Spinal cord (tissue), 10 donors: Measurements from ENCODE around the gene PGS1. TPM values are rescaled to one million over a fixed set of nuclear protein-coding genes. Genes with fewer than 3 reads are reported as not detected.
A peak's percentile ranks its signal among the peaks of the same experiment; 100 is the strongest.

Experiments
- DNase-seq, 6 donors: peaks; one replicate each; pipeline versions ENCODE4 v3.0.0 to v3.0.0-alpha.2; 2013 to 2015; ENCODE audit warnings: low spot score in 6 of 6, low read depth in 4 of 6
- H3K27ac ChIP-seq: one replicate; pipeline ENCODE4 v1.5.1; 2013; ENCODE audit warnings: low read depth, low read length, control low read depth
- H3K27me3 ChIP-seq: one replicate; pipeline ENCODE4 v1.6.1; 2013; ENCODE audit warnings: low read length; ENCODE audit not compliant: control insufficient read depth, insufficient read depth
- H3K36me3 ChIP-seq: one replicate; pipeline ENCODE4 v1.6.1; 2013; ENCODE audit warnings: low read length; ENCODE audit not compliant: control insufficient read depth, insufficient read depth
- H3K4me1 ChIP-seq: one replicate; pipeline ENCODE4 v1.6.1; 2013; ENCODE audit warnings: low read length; ENCODE audit not compliant: control insufficient read depth, insufficient read depth
- H3K4me3 ChIP-seq: one replicate; pipeline ENCODE4 v1.5.1; 2013; ENCODE audit warnings: low read depth, low read length, control low read depth
- H3K9me3 ChIP-seq: one replicate; pipeline ENCODE4 v1.6.1; 2013; ENCODE audit warnings: low read length; ENCODE audit not compliant: control insufficient read depth, insufficient read depth
- WGBS: methylation state at CpG from one replicate; pipeline ENCODE4 v1.1.5; 2013; ENCODE audit warnings: missing lambda C conversion rate; ENCODE audit not compliant: insufficient coverage; 5-methylcytosine and 5-hydroxymethylcytosine counted together
- polyA plus RNA-seq, 2 donors: library from polyadenylated mRNA; unstranded; fragments of 120-200 nt; gene quantifications; one replicate each; pipeline ENCODE4 v1.2.1, GENCODE V29; 2013; ENCODE audit not compliant: insufficient read length in 2 of 2
- total RNA-seq, 2 donors: library from RNA; depleted of rRNA in 1 of 2; stranded (reverse); fragments of 120-200 nt in 1 of 2; fragments of >200 nt in 1 of 2; gene quantifications; one replicate each; pipeline versions ENCODE4 v1.2.3 to v1.2.4, GENCODE V29; 2013 to 2014
- donor health status: healthy.

Gene PGS1
- total and polyA plus RNA-seq, 4 donors = 33.4 to 51.1 (median 40.7) TPM

GRCh38 chr17:78431692-78431958 is 53.2 kb downstream of the PGS1 start:
- Histone ChIP-seq H3K27me3 (no peaks in the 10 kb centered on the region), H3K4me3 (no peak overlapping the region), H3K9me3 (no peaks in the 10 kb centered on the region), H3K27ac (no peak overlapping the region), H3K36me3 (peaks cover 30% of the 10 kb centered on the region), H3K4me1 (peaks cover 32% of the 10 kb centered on the region)
- WGBS = 85% methylated on average over 11 of the region's 11 CpGs
- no peak for DNase-seq

DNA sequence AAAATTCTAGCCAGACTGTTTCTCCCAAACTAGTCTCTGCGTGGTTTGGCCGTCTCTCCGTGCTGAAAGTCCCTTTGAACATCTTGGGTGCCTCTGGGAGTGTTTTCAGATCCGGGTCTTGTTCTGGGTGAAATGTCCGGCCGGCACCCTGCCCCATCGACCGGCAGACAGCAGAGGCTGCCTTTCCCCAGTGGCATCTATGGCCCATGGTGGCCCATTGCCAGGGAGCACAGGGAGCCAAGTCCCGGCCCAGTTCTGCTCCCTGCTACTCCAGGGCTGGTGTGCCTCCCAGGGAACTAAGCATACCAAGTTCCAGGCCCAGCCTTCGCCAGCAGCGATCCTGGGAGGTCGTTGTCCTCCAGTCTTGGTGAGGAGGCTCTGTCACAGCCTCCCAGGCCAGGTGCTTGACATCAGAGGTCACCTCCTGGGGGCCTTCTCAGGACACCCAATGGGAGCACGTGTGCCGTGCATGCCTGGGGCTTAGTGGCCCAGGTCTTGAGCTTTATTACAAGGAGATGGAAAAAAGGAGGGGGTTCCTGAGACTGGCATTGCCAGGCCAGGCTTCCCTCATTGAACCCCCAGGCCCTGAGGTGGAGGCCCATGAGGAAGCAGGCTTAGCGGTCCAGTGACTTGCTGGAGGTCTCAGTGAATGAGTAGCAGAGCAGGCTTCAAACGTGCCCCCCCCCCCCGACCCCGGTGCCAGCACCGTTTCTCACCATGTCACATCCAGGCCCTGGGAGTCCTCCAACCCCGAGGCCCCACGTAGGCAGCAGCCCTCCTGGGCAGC is 54.0 kb downstream of the PGS1 start:
- H3K9me3 ChIP-seq = no peaks in the 10 kb centered on the region
- H3K4me1 ChIP-seq = peaks cover 32% of the 10 kb centered on the region
- 62% methylated on average over 14 of the region's 21 CpGs for WGBS
- no peaks in the 10 kb centered on the region for H3K27me3 ChIP-seq
- peak in 1 of 6 donors; percentile 47 for DNase-seq
- H3K27ac ChIP-seq = no peak overlapping the region
- H3K4me3 ChIP-seq = no peak overlapping the region
- peaks cover 22% of the 10 kb centered on the region for H3K36me3 ChIP-seq

GRCh38 chr17:78433013-78433727 is 54.7 kb downstream of the PGS1 start:
- peaks cover 29% of the 10 kb centered on the region for H3K4me1 ChIP-seq
- peaks cover 15% of the 10 kb centered on the region for H3K36me3 ChIP-seq
- no peaks in the 10 kb centered on the region for H3K27me3 ChIP-seq
- H3K9me3 ChIP-seq = no peaks in the 10 kb centered on the region
- H3K4me3 ChIP-seq = no peak overlapping the region
- DNase-seq = no peak
- H3K27ac ChIP-seq = no peak overlapping the region
- WGBS = 74% methylated on average over 19 of the region's 20 CpGs

GRCh38 chr17:78433780-78434335 is 55.4 kb downstream of the PGS1 start:
- peaks cover 11% of the 10 kb centered on the region for H3K36me3 ChIP-seq
- peaks cover 22% of the 10 kb centered on the region for H3K4me1 ChIP-seq
- no peak overlapping the region for H3K4me3 ChIP-seq
- no peak overlapping the region for H3K27ac ChIP-seq
- no peak for DNase-seq
- 96% methylated on average over 11 of the region's 13 CpGs for WGBS
- no peaks in the 10 kb centered on the region for H3K27me3 ChIP-seq
- no peaks in the 10 kb centered on the region for H3K9me3 ChIP-seq

- 49% methylated on average over 13 of the region's 18 CpGs for WGBS
- DNase-seq = no peak
- H3K9me3 ChIP-seq = no peaks in the 10 kb centered on the region
- peaks cover 3% of the 10 kb centered on the region for H3K36me3 ChIP-seq
- no peak overlapping the region for H3K4me3 ChIP-seq
- H3K27ac ChIP-seq = no peak overlapping the region
- H3K4me1 ChIP-seq = peaks cover 18% of the 10 kb centered on the region
- H3K27me3 ChIP-seq = no peaks in the 10 kb centered on the region
Observed at GRCh38 chr17:78434455-78435329, 56.2 kb downstream of the PGS1 start.

DNA sequence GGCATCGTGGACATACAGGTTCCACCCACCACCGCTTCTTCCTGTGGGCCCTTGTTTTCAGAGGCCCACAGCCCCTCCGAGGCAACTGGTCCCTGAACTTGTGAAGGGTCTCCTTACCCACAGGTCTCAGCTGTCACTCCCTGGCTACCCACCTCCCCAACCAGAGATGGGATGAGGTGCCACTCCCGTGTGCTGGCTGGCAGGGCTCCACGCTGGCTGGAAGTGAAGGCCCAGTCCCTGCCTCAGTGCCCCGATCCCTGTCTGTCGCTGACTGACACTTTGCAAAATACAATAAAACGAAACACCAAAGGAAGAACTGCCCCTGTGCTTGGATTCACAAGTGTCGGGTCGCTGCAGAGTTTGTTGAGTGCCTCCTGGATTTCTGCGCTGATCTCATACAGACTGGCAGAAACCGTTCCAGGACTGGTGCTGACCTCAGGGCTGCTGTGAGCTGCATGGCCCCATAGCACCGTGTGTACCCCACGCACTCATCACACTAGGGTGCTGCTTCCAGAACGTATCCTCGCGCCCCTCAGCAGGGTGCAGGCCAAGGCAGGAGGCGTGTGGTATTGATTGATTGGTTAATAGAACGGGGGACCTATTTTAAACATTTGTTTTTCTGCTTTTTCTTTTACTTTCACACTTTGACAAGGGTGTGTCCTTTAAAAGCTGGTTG is 57.0 kb downstream of the PGS1 start:
- H3K9me3 ChIP-seq = no peaks in the 10 kb centered on the region
- H3K4me1 ChIP-seq = peaks cover 18% of the 10 kb centered on the region
- no peaks in the 10 kb centered on the region for H3K27me3 ChIP-seq
- H3K36me3 ChIP-seq = no peaks in the 10 kb centered on the region
- no peak for DNase-seq
- no peak overlapping the region for H3K4me3 ChIP-seq
- H3K27ac ChIP-seq = no peak overlapping the region
- 80% methylated on average over 14 of the region's 19 CpGs for WGBS

DNA sequence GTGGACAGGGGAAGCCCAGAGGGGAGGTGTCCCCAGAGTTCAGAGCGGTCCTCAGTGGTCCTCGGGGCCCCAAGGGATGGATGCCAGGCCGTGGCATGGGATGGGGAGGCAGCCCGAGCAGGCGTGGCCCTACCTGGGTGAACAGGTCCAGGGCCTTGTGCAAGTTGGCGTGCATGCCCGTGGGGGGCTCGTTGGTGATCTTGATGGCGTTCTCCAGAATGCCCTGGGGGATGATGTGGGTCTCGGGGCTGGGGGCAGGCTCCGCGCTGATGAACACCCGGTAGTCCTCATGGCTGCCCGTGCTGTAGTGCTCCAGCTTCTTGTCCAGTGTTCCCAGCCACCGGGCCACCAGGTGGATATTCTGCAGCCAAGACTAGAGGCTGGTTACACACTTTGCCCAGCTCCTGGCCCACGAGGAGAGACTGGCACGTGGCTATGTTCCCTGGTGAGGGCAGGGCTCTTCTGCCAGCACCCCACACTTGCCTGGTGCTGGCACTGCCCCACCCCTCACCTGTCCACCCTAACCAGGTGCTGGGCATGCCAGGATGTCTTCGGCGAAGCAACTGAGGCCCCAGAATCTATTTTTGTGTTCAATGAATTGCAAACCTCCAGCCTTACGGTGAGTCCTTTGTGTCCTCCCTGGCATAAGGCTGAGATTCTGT is 59.2 kb downstream of the PGS1 start:
- no peak overlapping the region for H3K4me3 ChIP-seq
- no peak overlapping the region for H3K27ac ChIP-seq
- no peaks in the 10 kb centered on the region for H3K36me3 ChIP-seq
- WGBS = 87% methylated on average over 20 of the region's 20 CpGs
- H3K9me3 ChIP-seq = no peaks in the 10 kb centered on the region
- no peaks in the 10 kb centered on the region for H3K27me3 ChIP-seq
- H3K4me1 ChIP-seq = peaks cover 4% of the 10 kb centered on the region
- no peak for DNase-seq

DNA sequence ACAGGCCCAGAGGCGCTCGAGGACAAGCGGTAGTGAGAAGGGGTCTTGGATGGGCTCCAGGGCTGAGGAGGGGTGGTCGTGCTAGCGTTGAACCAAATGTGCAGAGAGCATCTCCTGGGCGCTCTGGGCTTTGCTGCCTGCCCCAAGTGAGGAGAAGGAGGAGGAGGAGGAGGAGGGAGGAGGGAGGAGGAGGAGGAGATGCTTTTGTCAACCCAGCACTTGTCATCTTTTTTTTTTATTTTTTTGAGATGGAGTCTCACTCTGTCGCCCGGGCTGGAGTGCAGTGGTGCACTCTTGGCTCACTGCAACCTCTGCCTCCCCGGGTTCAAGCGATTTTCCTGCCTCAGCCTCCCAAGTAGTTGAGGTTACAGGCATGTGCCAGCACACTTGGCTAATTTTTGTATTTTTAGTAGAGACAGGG is 59.8 kb downstream of the PGS1 start:
- 81% methylated on average over 7 of the region's 10 CpGs for WGBS
- H3K27ac ChIP-seq = no peak overlapping the region
- no peak for DNase-seq
- no peaks in the 10 kb centered on the region for H3K36me3 ChIP-seq
- no peaks in the 10 kb centered on the region for H3K4me1 ChIP-seq
- no peak overlapping the region for H3K4me3 ChIP-seq
- no peaks in the 10 kb centered on the region for H3K9me3 ChIP-seq
- no peaks in the 10 kb centered on the region for H3K27me3 ChIP-seq
